HEK293T (cell line): ENCODE data around the gene CNPPD1.

Experiments used
- LEF1 ChIP-seq: fragments of 450-650 bp; IDR thresholded peaks from 2 replicates; pipeline ENCODE4 v1.6.1; 2017; ENCODE audit warnings: mild to moderate bottlenecking, borderline replicate concordance
- NFRKB ChIP-seq: fragments of 450-650 bp; IDR thresholded peaks from 2 replicates; pipeline ENCODE4 v1.6.1; 2016; ENCODE audit warnings: mild to moderate bottlenecking, moderate library complexity
- TARDBP ChIP-seq: fragments of 450-650 bp; IDR thresholded peaks from 2 replicates; pipeline ENCODE4 v1.6.1; 2016

DNA sequence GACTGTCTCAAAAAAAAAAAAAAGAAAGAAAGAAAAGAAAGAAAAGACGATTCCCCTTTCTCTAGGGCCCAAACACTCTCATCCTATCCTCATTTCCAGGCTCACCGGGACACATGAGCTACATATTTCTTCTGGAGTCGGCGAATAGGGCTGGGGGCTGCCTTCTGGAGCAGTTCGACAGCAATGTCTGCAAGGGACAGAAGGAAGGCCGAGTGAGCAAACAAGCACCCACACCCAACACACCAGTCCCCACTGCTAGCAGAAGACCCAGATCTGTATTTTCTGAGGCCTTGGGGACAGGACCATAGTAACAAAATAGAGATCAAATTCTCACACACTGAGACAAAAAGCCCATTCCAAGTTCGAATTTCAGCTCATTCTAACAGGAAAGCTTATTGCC is 1.2 kb downstream of the CNPPD1 start:
- TF ChIP-seq TARDBP, result no peak
- TF ChIP-seq NFRKB, result no peak
- TF ChIP-seq LEF1, result no peak
